DMS 273 (cell line): Measurements from ENCODE around the gene CTSS.
A peak's percentile ranks its signal among the peaks of the same experiment; 100 is the strongest.

Experiments
- DNase-seq: peaks from one replicate; lab custom pipeline; 2025; ENCODE audit not compliant: unreplicated experiment; lab: John Stamatoyannopoulos, UW

CTSS gene

DNA sequence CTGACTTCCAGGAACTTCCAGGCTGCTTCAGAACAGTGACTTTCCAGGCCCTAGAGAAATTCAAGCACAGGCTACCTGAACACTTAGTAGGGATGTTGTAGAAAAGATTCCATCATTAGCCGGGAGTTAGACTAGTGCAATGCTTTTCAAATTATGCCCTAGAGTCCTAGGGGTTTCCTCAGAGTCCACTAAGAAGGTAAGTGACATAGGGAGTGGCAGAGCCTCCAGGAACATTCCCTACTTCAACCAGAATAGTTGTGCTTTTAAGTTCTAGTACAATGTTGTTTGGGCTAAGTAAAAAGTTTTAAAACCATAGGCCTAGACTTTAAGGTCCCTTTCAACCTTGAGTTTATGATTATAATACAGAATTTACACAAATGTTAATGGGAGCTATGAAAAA lies 59.5 kb downstream of the CTSS start:
- no peak for DNase-seq

DNA sequence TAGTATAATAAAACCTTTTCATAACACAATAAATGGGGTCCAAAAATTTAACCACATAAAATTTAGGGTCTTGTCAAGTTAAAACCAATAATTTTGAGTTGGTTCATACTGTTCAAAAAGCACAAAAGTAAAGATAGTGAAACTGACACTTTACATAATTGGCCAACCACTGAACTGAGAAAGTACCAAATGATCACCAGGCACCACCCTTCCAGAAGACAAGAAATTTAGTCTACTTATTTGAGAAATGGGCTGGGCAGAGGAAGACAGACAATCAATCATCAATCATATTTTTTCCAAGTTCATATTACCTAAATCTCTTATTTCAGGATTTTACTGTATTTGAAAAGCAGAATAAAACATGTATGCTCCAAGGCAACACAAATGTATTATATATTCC lies 62.2 kb downstream of the CTSS start:
- no peak for DNase-seq

DNA sequence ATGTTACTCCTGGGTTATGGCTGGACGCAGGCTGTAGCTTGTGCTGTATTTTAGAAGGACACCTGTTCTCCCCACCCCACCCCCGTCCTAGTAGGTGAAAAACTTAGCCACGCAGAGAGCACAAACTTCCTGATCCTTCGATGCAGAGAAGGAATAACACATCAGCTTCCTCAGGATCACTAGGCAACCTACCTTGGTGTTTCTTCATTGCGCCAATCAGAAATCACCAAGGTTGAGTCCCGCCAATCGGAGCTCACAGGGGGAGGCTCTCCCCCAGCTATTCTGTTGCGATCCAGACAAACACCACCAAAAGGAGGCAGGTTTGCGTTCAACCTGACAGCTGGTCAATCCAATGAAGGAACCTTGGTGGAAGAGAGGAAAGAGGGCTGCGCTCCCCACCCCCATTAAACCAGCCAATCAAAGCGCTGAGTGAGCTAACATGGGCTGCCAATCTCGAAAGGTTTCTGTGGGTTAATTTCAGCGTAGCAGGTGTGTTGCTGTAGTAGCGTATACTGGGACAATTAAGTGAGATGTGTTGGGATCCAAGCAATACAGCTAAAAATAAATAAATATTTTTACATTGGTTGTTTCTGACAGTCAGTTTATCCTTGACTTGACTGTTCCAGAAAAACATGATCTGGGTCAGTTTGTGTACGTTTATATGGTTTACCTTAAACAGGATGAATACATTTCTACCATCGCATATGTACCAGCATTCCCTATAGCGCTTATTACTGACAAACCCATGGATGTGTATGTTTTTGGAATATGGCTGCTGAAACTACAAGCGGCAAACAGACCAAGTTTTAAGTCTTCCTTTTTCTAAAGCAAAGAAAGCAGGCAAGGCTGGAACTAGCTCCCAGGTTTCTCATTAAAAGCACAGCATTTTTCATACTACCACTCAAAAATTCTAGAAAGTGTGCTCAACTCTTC lies 68.3 kb downstream of the CTSS start, which contains the start of gene GOLPH3L:
GOLPH3L (minus strand) TSS at position 160 of the 933 bp plus-strand sequence. CDS start 2,316 bp downstream, outside the sequence.
- peak; percentile 100 for DNase-seq

DNA sequence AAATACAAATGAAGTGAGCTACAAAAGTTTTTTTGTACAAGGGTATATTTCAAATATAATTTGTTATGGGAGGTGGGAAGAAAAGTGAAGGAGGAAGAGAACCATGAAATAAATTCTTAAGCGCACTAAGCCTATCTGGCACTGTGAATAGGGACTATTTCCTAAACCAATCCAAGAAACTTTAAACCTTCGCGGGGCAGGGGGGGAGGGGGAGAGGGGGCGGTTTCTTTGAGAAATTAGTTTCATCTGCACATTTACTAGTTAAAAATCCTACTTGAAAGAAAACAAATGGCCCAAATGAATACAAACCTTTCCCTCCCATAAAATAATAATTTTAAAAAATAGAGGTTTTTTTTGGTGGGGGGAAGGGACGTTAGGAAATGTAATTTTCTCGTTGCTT lies 69.0 kb downstream of the CTSS start:
- peak; percentile 94 for DNase-seq

DNA sequence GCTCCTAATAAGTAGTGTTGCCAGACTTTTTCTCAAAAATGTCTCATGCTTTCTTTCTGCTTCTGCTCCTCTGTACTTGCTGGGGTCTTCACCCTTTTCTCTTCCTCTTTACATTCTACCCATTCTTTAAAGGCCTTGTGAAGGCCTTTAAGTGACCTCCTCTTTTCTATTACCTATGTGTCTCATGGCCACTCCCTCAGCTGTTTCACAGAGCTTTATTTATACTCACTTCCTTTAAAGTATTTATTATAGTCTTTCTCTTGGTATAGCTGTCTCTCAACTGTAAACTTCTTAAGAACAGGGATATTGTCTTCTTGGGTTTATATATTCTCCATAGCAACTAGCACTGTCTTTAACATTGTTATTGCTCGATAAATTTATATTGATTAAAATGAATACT lies 69.4 kb downstream of the CTSS start:
- DNase-seq = peak; percentile 87

DNA sequence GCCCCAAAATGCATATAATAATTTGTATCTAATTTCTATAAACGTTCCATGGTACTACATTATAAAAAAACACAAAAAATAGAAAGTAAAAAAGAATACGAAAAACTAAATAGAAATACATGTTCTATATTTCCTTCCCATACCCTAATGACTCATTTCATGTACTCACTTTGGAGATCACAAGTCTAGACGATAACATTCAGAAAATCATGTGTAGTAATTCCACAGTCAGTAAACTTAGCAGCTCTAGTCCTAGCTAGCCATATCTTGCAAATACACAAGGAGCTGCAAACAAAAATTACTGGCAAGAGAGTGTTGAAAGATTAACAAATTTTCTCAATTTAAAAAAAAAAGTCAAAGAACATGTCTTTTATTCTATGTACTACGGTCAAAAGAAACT lies 70.0 kb downstream of the CTSS start:
- DNase-seq = no peak

DNA sequence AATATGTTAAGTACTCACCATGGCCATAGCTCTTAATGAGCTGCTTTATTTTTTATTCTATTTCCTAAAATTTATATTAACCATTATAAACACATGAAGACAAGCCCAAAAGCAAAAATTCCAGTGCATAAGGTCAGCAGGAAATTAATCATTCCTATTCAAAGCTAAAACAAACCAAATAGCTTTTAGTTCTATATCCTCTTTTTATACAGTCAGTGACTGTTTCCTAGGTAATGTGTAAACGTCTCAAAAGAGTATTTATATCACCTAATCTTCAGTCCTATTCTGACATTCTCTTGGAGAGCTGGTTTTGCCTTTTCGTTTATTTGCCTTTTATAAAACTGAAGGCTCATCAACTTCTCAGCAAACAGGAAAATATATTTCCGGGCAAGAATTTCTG lies 72.9 kb downstream of the CTSS start:
- no peak for DNase-seq

DNA sequence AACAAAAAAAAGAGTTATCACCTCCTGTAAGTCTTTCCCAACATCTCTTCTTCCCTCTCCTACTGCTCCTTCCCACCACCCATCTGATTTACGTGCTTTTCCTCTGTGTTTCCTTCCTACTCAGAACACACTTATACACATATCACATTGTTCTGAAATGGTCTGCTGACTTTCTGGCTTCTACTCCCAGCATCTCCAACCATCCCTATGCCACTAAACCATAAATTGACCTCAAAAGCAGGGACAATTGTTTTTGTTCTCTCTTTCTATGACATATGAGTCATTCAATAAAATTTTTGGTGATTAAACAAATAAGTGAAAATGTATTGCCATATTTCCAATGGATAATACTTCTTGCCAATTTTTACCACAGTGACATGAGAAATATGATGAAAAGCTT lies 76.8 kb downstream of the CTSS start:
- no peak for DNase-seq

DNA sequence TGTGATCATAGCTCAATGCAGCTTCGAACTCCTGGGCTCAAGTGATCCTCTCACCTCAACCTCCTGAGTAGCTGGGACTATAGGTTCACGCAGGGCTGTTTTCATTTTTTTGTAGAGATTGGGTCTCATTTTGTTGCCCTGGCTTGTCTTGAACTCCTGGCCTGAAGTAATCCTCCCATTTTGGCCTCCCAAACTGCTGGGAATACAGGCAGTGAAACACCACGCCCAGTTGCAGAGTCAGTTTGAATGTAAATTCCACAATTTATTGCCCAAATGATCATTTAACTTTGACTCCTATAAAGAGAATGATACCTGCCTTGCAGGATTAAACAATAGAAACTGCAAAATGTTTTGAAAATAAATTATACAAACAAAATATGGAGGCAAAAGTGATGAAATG lies 79.3 kb downstream of the CTSS start:
- DNase-seq = no peak

DNA sequence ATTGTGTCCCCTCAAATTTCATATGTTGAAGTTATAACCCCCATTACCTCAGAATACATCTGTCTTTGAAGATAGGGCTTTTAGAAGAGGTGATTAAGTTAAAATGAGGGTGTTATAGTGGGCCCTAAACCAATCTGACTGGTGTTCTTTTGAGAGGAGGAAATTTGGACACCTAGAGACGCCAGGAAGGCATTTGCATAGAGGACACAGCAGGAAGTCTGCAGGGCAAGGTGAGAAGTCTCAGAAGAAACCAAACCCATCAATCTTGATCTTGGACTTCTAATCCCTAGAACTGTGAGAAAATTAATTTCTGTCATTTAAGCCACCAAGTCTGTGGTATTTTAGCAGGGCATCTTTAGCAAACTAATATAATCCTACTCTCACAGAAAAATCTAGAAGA lies 81.7 kb downstream of the CTSS start:
- no peak for DNase-seq
